ENCODE data around the gene DIS3L2.

DIS3L2 gene

GRCh38 chr2:231935207-231935524, 26.3 kb upstream of the DIS3L2 start:
- no peak for DNase-seq (ENCODE audit: extremely low read depth, low read depth)
- H3K4me3 ChIP-seq (replicated peaks; ENCODE audit: low read depth, low read length), result no peak overlapping the region
- TF ChIP-seq CTCF (IDR thresholded peaks at IDR 0.05; ENCODE audit: low read depth, low read length, missing control alignments), result no peak

DNA sequence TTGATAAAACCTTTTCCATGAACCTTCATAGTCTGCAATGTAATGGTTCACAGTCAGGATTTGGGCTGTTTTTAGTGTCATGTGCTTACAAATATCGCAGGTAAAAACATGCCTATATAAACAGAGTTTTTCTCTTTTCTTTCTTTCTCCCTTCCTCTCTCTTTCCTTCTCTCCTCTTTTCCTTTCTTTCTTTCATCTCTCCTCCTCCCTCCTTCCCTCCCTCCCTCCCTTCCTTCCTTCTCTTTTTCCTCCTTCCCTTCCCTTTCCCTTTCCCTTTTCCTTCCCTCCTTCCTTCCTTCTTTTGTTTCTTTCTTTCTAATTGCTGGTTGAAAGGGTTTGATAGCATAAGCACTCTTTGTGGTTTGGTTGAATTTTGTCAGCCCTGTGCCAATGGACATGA, 25.7 kb upstream of the DIS3L2 start:
- TF ChIP-seq CTCF (IDR thresholded peaks at IDR 0.05; ENCODE audit: low read depth, low read length, missing control alignments), result no peak
- no peak overlapping the region for H3K4me3 ChIP-seq (replicated peaks; ENCODE audit: low read depth, low read length)
- no peak for DNase-seq (ENCODE audit: extremely low read depth, low read depth)

GRCh38 chr2:231936491-231936890, 25.0 kb upstream of the DIS3L2 start:
- TF ChIP-seq CTCF (IDR thresholded peaks at IDR 0.05; ENCODE audit: low read depth, low read length, missing control alignments), result no peak
- no peak overlapping the region for H3K4me3 ChIP-seq (replicated peaks; ENCODE audit: low read depth, low read length)
- no peak for DNase-seq (ENCODE audit: extremely low read depth, low read depth)

- no peak for DNase-seq (ENCODE audit: extremely low read depth, low read depth)
- no peak for TF ChIP-seq CTCF (IDR thresholded peaks at IDR 0.05; ENCODE audit: low read depth, low read length, missing control alignments)
Observed at GRCh38 chr2:231937057-231937456, 24.5 kb upstream of the DIS3L2 start.

GRCh38 chr2:231939022-231939421, 22.5 kb upstream of the DIS3L2 start:
- no peak overlapping the region for H3K4me3 ChIP-seq (replicated peaks; ENCODE audit: low read depth, low read length)
- no peak for TF ChIP-seq CTCF (IDR thresholded peaks at IDR 0.05; ENCODE audit: low read depth, low read length, missing control alignments)
- DNase-seq (ENCODE audit: extremely low read depth, low read depth), result no peak

More at GRCh38 chr2:231937057-231937456, 24.5 kb upstream of the DIS3L2 start:
- no peak overlapping the region for H3K4me3 ChIP-seq (replicated peaks; ENCODE audit: low read depth, low read length)

DNA sequence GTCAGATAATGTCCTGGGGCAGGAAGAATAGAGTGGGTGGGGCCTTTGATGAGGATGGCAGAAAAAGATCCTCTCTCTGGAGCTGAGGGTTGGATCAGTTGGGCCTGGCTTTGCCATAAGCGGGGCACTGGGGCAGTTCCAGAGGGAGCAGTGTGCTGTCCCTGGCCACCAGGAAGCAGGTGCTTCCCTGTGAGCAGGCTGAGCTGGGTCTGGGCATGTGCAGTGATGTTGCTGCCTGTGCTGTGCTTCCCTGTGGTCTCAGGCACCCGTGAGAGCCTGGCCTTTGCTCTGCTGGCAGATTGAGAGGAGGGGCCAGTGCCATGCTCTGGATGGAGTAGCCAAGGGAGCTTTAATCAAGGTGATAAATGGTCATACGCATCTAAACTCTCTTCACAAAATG, 20.7 kb upstream of the DIS3L2 start:
- DNase-seq (ENCODE audit: extremely low read depth, low read depth), result no peak
- H3K4me3 ChIP-seq (replicated peaks; ENCODE audit: low read depth, low read length), result no peak overlapping the region
- no peak for TF ChIP-seq CTCF (IDR thresholded peaks at IDR 0.05; ENCODE audit: low read depth, low read length, missing control alignments)

GRCh38 chr2:231941673-231942072, 19.8 kb upstream of the DIS3L2 start:
- H3K4me3 ChIP-seq (replicated peaks; ENCODE audit: low read depth, low read length), result no peak overlapping the region
- TF ChIP-seq CTCF (IDR thresholded peaks at IDR 0.05; ENCODE audit: low read depth, low read length, missing control alignments), result no peak
- DNase-seq (ENCODE audit: extremely low read depth, low read depth), result no peak

Measured in HFF-Myc (cell line).